Endothelial cell of umbilical vein (primary cell): Measurements from ENCODE around the gene RAB4B. TPM values are rescaled to one million over a fixed set of nuclear protein-coding genes. Genes with fewer than 3 reads are reported as not detected.

Experiments
- BruUV-seq: library from RNA; stranded (reverse); fragments of 400-500 nt; replicated peaks from 2 replicates; lab custom pipeline; 2021; lab: Mats Ljungman, UMichigan
- CTCF ChIA-PET: fragments of 300-600, 350-600 bp; sonication (Branson Sonifier 250); formaldehyde crosslinking; loops from one replicate; lab custom pipeline; 2021; ENCODE audit warnings: antibody characterized with exemption, inconsistent platforms; lab: Charles Lee
- POLR2A ChIA-PET: fragments of 300-600, 350-600 bp; sonication (Branson Sonifier 250); formaldehyde crosslinking; loops from one replicate; lab custom pipeline; 2021; ENCODE audit warnings: antibody characterized with exemption, inconsistent platforms; lab: Charles Lee
- DNase-seq: peaks from one replicate; pipeline ENCODE4 v3.0.0-alpha.2; 2011; ENCODE audit warnings: low read depth, low spot score
- FAIRE-seq: peaks from 2 replicates; lab custom pipeline; 2011; peaks lifted over from hg19 to GRCh38; lab: Jason Lieb, UNC
- H2AFZ ChIP-seq: 2 replicates; pipeline ENCODE4 v1.6.0; 2012; ENCODE audit warnings: low read depth, low read length, control low read depth, inconsistent platforms
- H3K27ac ChIP-seq: 2 replicates; pipeline ENCODE4 v1.5.1; 2011; ENCODE audit warnings: low read depth, mild to moderate bottlenecking, control low read depth, low read length, moderate library complexity; ENCODE audit not compliant: insufficient read depth
- H3K27me3 ChIP-seq, 2 experiments: 2 replicates each; pipeline versions ENCODE4 v1.6.0 to v1.6.1; 2011; ENCODE audit warnings: low read length in 2 of 2, mixed read lengths in 1 of 2; ENCODE audit not compliant: control insufficient read depth in 2 of 2, insufficient read depth in 2 of 2
- H3K36me3 ChIP-seq, 2 experiments: 2 replicates in 1 of 2; 3 replicates in 1 of 2; pipeline ENCODE4 v1.5.1; 2011; ENCODE audit warnings: low read length in 2 of 2, mild to moderate bottlenecking in 1 of 2, moderate library complexity in 1 of 2; ENCODE audit not compliant: control insufficient read depth in 2 of 2, insufficient read depth in 2 of 2; ENCODE audit errors: extremely low read depth in 1 of 2
- H3K4me1 ChIP-seq: 3 replicates; pipeline ENCODE4 v1.5.1; 2011; ENCODE audit warnings: mild to moderate bottlenecking, low read length; ENCODE audit not compliant: control insufficient read depth, insufficient read depth; ENCODE audit errors: extremely low read depth
- H3K4me2 ChIP-seq: 2 replicates; pipeline ENCODE4 v1.6.1; 2011; ENCODE audit warnings: low read length, control low read depth, mixed read lengths; ENCODE audit not compliant: insufficient read depth
- H3K4me3 ChIP-seq, 3 experiments: fragments of 200-600 bp in 1 of 3; sonication (generic), shearing (Covaris generic) in 1 of 3; replicated peaks in 1 of 3; 2 replicates each; pipeline ENCODE4 v1.5.1; 2011 to 2016; ENCODE audit warnings: control low read depth in 3 of 3, low read length in 3 of 3, mild to moderate bottlenecking in 2 of 3, inconsistent platforms in 1 of 3, low read depth in 1 of 3, moderate library complexity in 1 of 3; ENCODE audit not compliant: insufficient read depth in 1 of 3
- H3K79me2 ChIP-seq: 2 replicates; pipeline ENCODE4 v1.6.0; 2012; ENCODE audit warnings: low read length, inconsistent platforms; ENCODE audit not compliant: control insufficient read depth, insufficient read depth
- H3K9ac ChIP-seq: replicated peaks from 2 replicates; pipeline ENCODE3; 2011; ENCODE audit warnings: low read length, control low read depth; ENCODE audit not compliant: insufficient read depth; ENCODE audit errors: extremely low read depth
- H3K9me1 ChIP-seq: replicated peaks from 3 replicates; pipeline ENCODE4 v1.6.0; 2011; ENCODE audit warnings: mild to moderate bottlenecking, low read length; ENCODE audit not compliant: control insufficient read depth, insufficient read depth; ENCODE audit errors: extremely low read depth
- H3K9me3 ChIP-seq: replicated peaks from 2 replicates; pipeline ENCODE4 v1.5.1; 2012; ENCODE audit warnings: low read length, inconsistent platforms; ENCODE audit not compliant: control insufficient read depth, insufficient read depth
- H4K20me1 ChIP-seq: replicated peaks from 2 replicates; pipeline ENCODE3; 2011; ENCODE audit warnings: mild to moderate bottlenecking, low read length; ENCODE audit not compliant: control insufficient read depth, insufficient read depth; ENCODE audit errors: extremely low read depth
- CTCF ChIP-seq, 2 donors: IDR thresholded peaks; 1 replicate in 1 of 2; 2 replicates in 1 of 2; pipeline ENCODE4 v1.5.1; 2011; ENCODE audit warnings: low read length in 2 of 2, mild to moderate bottlenecking in 2 of 2, moderate library complexity in 2 of 2, control low read depth in 1 of 2, inconsistent platforms in 1 of 2, low read depth in 1 of 2; ENCODE audit not compliant: insufficient read depth in 1 of 2; ENCODE audit errors: extremely low read depth in 1 of 2
- EZH2 ChIP-seq: IDR thresholded peaks from 2 replicates; pipeline ENCODE4 v1.6.1; 2012; ENCODE audit warnings: borderline replicate concordance, low read depth, mild to moderate bottlenecking, moderate library complexity, low read length, inconsistent platforms; ENCODE audit not compliant: severe bottlenecking
- FOS ChIP-seq: IDR thresholded peaks from 2 replicates; pipeline ENCODE4 v1.6.1; 2011; ENCODE audit warnings: mild to moderate bottlenecking, low read length, moderate library complexity, borderline replicate concordance; ENCODE audit not compliant: insufficient read depth
- GATA2 ChIP-seq: IDR thresholded peaks from 2 replicates; pipeline ENCODE4 v1.7.0; 2011; ENCODE audit warnings: low read depth, mild to moderate bottlenecking, moderate library complexity, mixed read lengths, low read length; ENCODE audit not compliant: insufficient read length, insufficient read depth
- JUN ChIP-seq: IDR thresholded peaks from 2 replicates; pipeline ENCODE4 v1.6.1; 2011; ENCODE audit warnings: borderline replicate concordance, low read depth; ENCODE audit not compliant: insufficient read length, insufficient read depth
- MAX ChIP-seq: IDR thresholded peaks from 2 replicates; pipeline ENCODE4 v1.6.1; 2011; ENCODE audit not compliant: insufficient read depth, insufficient read length
- MYC ChIP-seq: IDR thresholded peaks from one replicate; pipeline ENCODE4 v1.6.1; 2011; ENCODE audit warnings: mild to moderate bottlenecking, low read depth, low read length
- POLR2A ChIP-seq: IDR thresholded peaks from 2 replicates; pipeline ENCODE4 v1.6.1; 2012; ENCODE audit warnings: low read depth, mild to moderate bottlenecking, control low read depth, low read length
- POLR2AphosphoS5 ChIP-seq: IDR thresholded peaks from 2 replicates; pipeline ENCODE4 v1.6.1; 2012; ENCODE audit warnings: low read depth, mild to moderate bottlenecking, control low read depth, low read length, moderate library complexity; ENCODE audit not compliant: insufficient read depth
- dilution Hi-C: fragments of 300-500 bp; cut with MboI; formaldehyde crosslinking; loops from one replicate; pipeline ENCODE4 v1.15.0; 2019; ENCODE audit warnings: low sequenced_read_pairs; ENCODE audit not compliant: extremely low pct_ligation_motif_present
- intact Hi-C: fragments of 100-400 bp; cut with micrococcal nuclease; formaldehyde crosslinking; loops from one replicate; pipeline ENCODE4 v1.10.0; 2022
- polyA plus RNA-seq, 4 experiments: library from polyadenylated mRNA; depleted of rRNA in 3 of 4; stranded (reverse) in 3 of 4; unstranded in 1 of 4; fragments of >200 nt; gene quantifications; 2 replicates each; pipeline versions ENCODE4 v1.2.1 to v1.2.3, GENCODE V29; 2011 to 2012; ENCODE audit warnings: missing spikeins in 1 of 4
- total RNA-seq: library from RNA; stranded (reverse); gene quantifications from 2 replicates; pipeline ENCODE4 v1.2.3, GENCODE V29; 2021

Gene RAB4B
- total and polyA plus RNA-seq, 2 donors (not counting 3 experiments of a cell fraction or from before 2014, with no cell fraction given): 33.6 to 61.0 TPM

GRCh38 chr19:40755248-40755624, 22.8 kb upstream of the RAB4B start:
- Histone ChIP-seq H3K9me1 (no peaks in the 10 kb centered on the region), H3K4me2 (no peak overlapping the region), H3K4me3 (no peak overlapping the region), H3K27ac (no peak overlapping the region), H3K79me2 (peaks cover 77% of the 10 kb centered on the region), H4K20me1 (no peaks in the 10 kb centered on the region), H3K4me1 (peaks cover 24% of the 10 kb centered on the region), H3K9ac (no peak overlapping the region), H3K27me3 (no peaks in the 10 kb centered on the region), H3K36me3 (peaks cover 18 to 29% of the 10 kb centered on the region in 2 experiments), H2AFZ (no peak overlapping the region), H3K9me3 (no peaks in the 10 kb centered on the region)
- POLR2A ChIA-PET: interaction anchor here (0.5 kb wide), 1 partner anchor 354 kb away, joined by 7 read pairs; no protein-coding TSS in a partner anchor
- dilution Hi-C loops (no loop called here), intact Hi-C loops (no loop called here)
- DNase-seq (no peak), FAIRE-seq (no peak)
- CTCF ChIA-PET: interaction anchor here (1.7 kb wide), 1 partner anchor 22 kb away, joined by 7 read pairs; the partner anchor contains the start of gene RAB4B
- no peak for TF ChIP-seq CTCF (IDR thresholded peaks at IDR 0.05; ENCODE audit: extremely low read depth in 1 of 2, insufficient read depth in 1 of 2, low read depth in 1 of 2, low read length in 2 of 2)
- no peak for TF ChIP-seq POLR2AphosphoS5
- no peak for TF ChIP-seq GATA2
- no peak for TF ChIP-seq MYC
- TF ChIP-seq EZH2: no peak
- no peak for TF ChIP-seq JUN
- TF ChIP-seq FOS: no peak
- no peak for TF ChIP-seq POLR2A
- TF ChIP-seq MAX: no peak
- BruUV-seq: no TSS peak
